Measurements from ENCODE around the gene KCNJ13.

The KCNJ13 gene

DNA sequence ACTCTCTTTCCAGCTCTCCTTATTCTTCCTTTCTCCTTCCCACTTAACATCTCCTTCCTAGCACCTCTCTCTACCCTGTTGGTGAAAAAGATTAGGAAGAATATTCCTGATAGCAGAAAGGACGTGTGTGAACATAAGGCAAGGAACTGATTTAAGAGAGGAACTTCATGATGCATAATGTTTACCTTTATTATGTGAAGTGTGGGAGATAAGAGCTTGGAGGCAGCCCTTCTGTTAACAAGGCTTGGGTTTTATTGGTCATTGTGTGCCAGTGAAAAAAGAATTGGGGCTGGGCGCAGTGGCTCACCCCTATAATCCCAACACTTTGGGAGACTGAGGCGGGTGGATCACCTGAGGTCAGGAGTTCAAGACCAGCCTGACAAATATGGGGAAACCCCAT lies 34.4 kb downstream of the KCNJ13 start:
- no peak for TF ChIP-seq EZH2 (optimal IDR thresholded peaks at IDR 0.05; ENCODE audit: low read depth, low read length)
- no peak for TF ChIP-seq EZH2phosphoT487 (IDR thresholded peaks at IDR 0.05; ENCODE audit: low read length)
- TF ChIP-seq CTCF (IDR thresholded peaks at IDR 0.05; ENCODE audit: low read length): no peak
- no peak overlapping the region for H3K4me3 ChIP-seq (ENCODE audit: low read length)
- 0 out of 2 replicates have a peak, but pooled peaks cover 3% of the 10 kb centered on the region for H3K79me2 ChIP-seq (ENCODE audit: low read length)
- no peaks in the 10 kb centered on the region for H3K4me1 ChIP-seq (ENCODE audit: low read length)
- no peak for DNase-seq
- H3K4me2 ChIP-seq (ENCODE audit: low read depth, low read length): no peak overlapping the region
- no peaks in the 10 kb centered on the region for H3K9me3 ChIP-seq (replicated peaks; ENCODE audit: insufficient read depth, low read length)
- no peaks in the 10 kb centered on the region for H3K27me3 ChIP-seq (replicated peaks; ENCODE audit: insufficient read depth, low read length)
- no peak overlapping the region for H3K27ac ChIP-seq (ENCODE audit: low read length)
- no peaks in the 10 kb centered on the region for H4K20me1 ChIP-seq (ENCODE audit: insufficient read depth, low read length)
- H3F3A ChIP-seq (ENCODE audit: insufficient read depth, low read length): no peaks in the 10 kb centered on the region
- no peak overlapping the region for H2AFZ ChIP-seq (ENCODE audit: low read length)
- H3K36me3 ChIP-seq (replicated peaks; ENCODE audit: insufficient read depth, low read length): peaks cover 2% of the 10 kb centered on the region; the same call in 1 of the 2 replicates
- no peak overlapping the region for H3K9ac ChIP-seq (ENCODE audit: low read length)
- H3K9me2 ChIP-seq (replicated peaks; ENCODE audit: insufficient read depth, low read length): no peaks in the 10 kb centered on the region

- H3K4me1 ChIP-seq (ENCODE audit: low read length): no peaks in the 10 kb centered on the region
- no peaks in the 10 kb centered on the region for H3K27me3 ChIP-seq (replicated peaks; ENCODE audit: insufficient read depth, low read length)
- no peaks in the 10 kb centered on the region for H3K9me3 ChIP-seq (replicated peaks; ENCODE audit: insufficient read depth, low read length)
- DNase-seq: no peak
- H4K20me1 ChIP-seq (ENCODE audit: insufficient read depth, low read length): no peaks in the 10 kb centered on the region
- no peak overlapping the region for H3K4me2 ChIP-seq (ENCODE audit: low read depth, low read length)
- TF ChIP-seq CTCF (IDR thresholded peaks at IDR 0.05; ENCODE audit: low read length) (no peak), EZH2phosphoT487 (IDR thresholded peaks at IDR 0.05; ENCODE audit: low read length) (no peak), EZH2 (optimal IDR thresholded peaks at IDR 0.05; ENCODE audit: low read depth, low read length) (no peak)
- H3K9me2 ChIP-seq (replicated peaks; ENCODE audit: insufficient read depth, low read length): no peaks in the 10 kb centered on the region
- H3K79me2 ChIP-seq (ENCODE audit: low read length): 0 out of 2 replicates have a peak, but pooled peaks cover 3% of the 10 kb centered on the region
- H3K9ac ChIP-seq (ENCODE audit: low read length): no peak overlapping the region
- no peaks in the 10 kb centered on the region for H3F3A ChIP-seq (ENCODE audit: insufficient read depth, low read length)
- H3K27ac ChIP-seq (ENCODE audit: low read length): no peak overlapping the region
- no peak overlapping the region for H3K4me3 ChIP-seq (ENCODE audit: low read length)
- H3K36me3 ChIP-seq (replicated peaks; ENCODE audit: insufficient read depth, low read length): peaks cover 5% of the 10 kb centered on the region; the same call in 1 of the 2 replicates
- no peak overlapping the region for H2AFZ ChIP-seq (ENCODE audit: low read length)
These were observed 35.1 kb downstream of the KCNJ13 start for GRCh38 chr2:232741294-232741693.

DNA sequence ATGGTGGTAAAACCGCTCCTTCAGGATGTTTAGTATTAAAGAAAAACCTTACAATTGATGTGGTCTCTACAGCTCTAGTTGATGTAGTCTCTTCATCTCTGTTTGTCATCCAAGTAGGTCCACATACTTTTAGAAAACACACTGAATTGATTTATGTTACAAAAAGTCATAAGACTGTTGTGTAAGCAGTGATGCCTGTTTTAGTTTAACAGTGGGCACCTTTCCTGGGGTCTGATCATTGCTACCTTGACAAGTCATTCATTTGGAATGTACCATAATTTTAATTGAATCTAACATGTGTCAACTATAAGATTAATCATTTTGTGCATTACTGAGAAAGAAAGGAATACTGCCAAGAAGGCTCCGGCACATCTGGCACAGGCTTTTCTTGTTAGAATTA lies 44.9 kb downstream of the KCNJ13 start:
- Histone ChIP-seq H3K4me1 (ENCODE audit: low read length) (no peaks in the 10 kb centered on the region), H3K9ac (ENCODE audit: low read length) (no peak overlapping the region), H3K9me3 (replicated peaks; ENCODE audit: insufficient read depth, low read length) (no peaks in the 10 kb centered on the region), H3K4me2 (ENCODE audit: low read depth, low read length) (no peak overlapping the region), H3K79me2 (ENCODE audit: low read length) (peaks cover 68% of the 10 kb centered on the region), H3K27ac (ENCODE audit: low read length) (no peak overlapping the region), H2AFZ (ENCODE audit: low read length) (no peak overlapping the region), H3K27me3 (replicated peaks; ENCODE audit: insufficient read depth, low read length) (no peaks in the 10 kb centered on the region), H3K9me2 (replicated peaks; ENCODE audit: insufficient read depth, low read length) (no peaks in the 10 kb centered on the region), H3K4me3 (ENCODE audit: low read length) (no peak overlapping the region), H4K20me1 (ENCODE audit: insufficient read depth, low read length) (no peaks in the 10 kb centered on the region), H3F3A (ENCODE audit: insufficient read depth, low read length) (no peaks in the 10 kb centered on the region), H3K36me3 (replicated peaks; ENCODE audit: insufficient read depth, low read length) (peaks cover 2% of the 10 kb centered on the region; the same call in 1 of the 2 replicates)
- TF ChIP-seq EZH2phosphoT487 (IDR thresholded peaks at IDR 0.05; ENCODE audit: low read length): no peak
- TF ChIP-seq EZH2 (optimal IDR thresholded peaks at IDR 0.05; ENCODE audit: low read depth, low read length): no peak
- TF ChIP-seq CTCF (IDR thresholded peaks at IDR 0.05; ENCODE audit: low read length): no peak
- DNase-seq: no peak
